Muscle layer of colon (tissue), 2 donors: ENCODE measurements around the gene MAP4K1.
"Not testable (repeated sequence)": the region's sequence is repeated elsewhere in the genome, so short reads cannot be mapped to it uniquely, and the experiment has no call there.

Source experiments
- H3K27ac ChIP-seq: one replicate; pipeline ENCODE4 v1.7.0; 2013; ENCODE audit warnings: low read depth, mild to moderate bottlenecking, low read length, moderate library complexity
- H3K27me3 ChIP-seq, 2 donors: one replicate each; pipeline ENCODE4 v1.7.0; 2013; ENCODE audit warnings: low read length in 2 of 2, mild to moderate bottlenecking in 2 of 2; ENCODE audit not compliant: insufficient read depth in 2 of 2, control insufficient read depth in 1 of 2
- H3K36me3 ChIP-seq: one replicate; pipeline ENCODE4 v1.7.0; 2013; ENCODE audit warnings: mild to moderate bottlenecking, low read length; ENCODE audit not compliant: insufficient read depth
- H3K4me1 ChIP-seq: one replicate; pipeline ENCODE4 v1.7.0; 2013; ENCODE audit warnings: mild to moderate bottlenecking, low read length; ENCODE audit not compliant: insufficient read depth
- H3K4me3 ChIP-seq, 2 donors: one replicate each; pipeline ENCODE4 v1.7.0; 2013; ENCODE audit warnings: low read length in 2 of 2, low read depth in 1 of 2, mild to moderate bottlenecking in 1 of 2, moderate library complexity in 1 of 2
- H3K9ac ChIP-seq: one replicate; pipeline ENCODE4 v1.7.0; 2013; ENCODE audit warnings: low read length
- H3K9me3 ChIP-seq: one replicate; pipeline ENCODE4 v1.7.0; 2013; ENCODE audit warnings: mild to moderate bottlenecking, low read length
- donor health status: abdominal sarcoma.
- donor health status: Adenocarcinoma of cecum.

MAP4K1 gene

GRCh38 chr19:38583219-38583984 is 34.4 kb downstream of the MAP4K1 start:
- H3K27ac ChIP-seq = no peak overlapping the region
- H3K27me3 ChIP-seq = no peaks in the 10 kb centered on the region
- no peaks in the 10 kb centered on the region for H3K36me3 ChIP-seq
- H3K9me3 ChIP-seq = no peaks in the 10 kb centered on the region
- H3K9ac ChIP-seq = no peak overlapping the region
- no peak overlapping the region for H3K4me3 ChIP-seq
- H3K4me1 ChIP-seq = no peaks in the 10 kb centered on the region

- Histone ChIP-seq H3K27ac (no peak overlapping the region), H3K9ac (no peak overlapping the region), H3K36me3 (no peaks in the 10 kb centered on the region), H3K27me3 (no peaks in the 10 kb centered on the region), H3K4me1 (no peaks in the 10 kb centered on the region), H3K9me3 (no peaks in the 10 kb centered on the region), H3K4me3 (no peak overlapping the region)
Observed at GRCh38 chr19:38580080-38580479, 37.7 kb downstream of the MAP4K1 start.

DNA sequence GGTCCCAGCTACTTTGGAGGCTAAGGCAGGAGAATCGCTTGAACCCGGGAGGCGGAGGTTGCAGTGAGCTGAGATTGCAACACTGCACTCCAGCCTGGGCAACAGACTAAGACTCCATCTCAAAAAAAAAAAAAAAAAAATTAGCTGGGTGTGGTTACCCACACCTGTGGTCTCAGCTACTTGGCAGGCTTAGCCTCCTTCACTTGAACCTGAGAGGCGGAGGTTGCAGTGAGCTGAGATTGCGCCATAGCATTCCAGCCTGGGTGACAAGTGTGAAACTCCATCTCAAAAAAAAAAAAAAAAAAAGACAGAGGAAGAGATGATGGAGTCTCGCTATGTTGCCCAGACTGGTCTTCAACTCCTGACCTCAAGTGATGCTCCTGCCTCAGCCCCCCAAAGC is 38.4 kb downstream of the MAP4K1 start:
- H3K36me3 ChIP-seq, H3K4me1 ChIP-seq, H3K27ac ChIP-seq, H3K4me3 ChIP-seq, H3K9ac ChIP-seq, H3K27me3 ChIP-seq, H3K9me3 ChIP-seq: not testable (repeated sequence)

GRCh38 chr19:38577826-38578225 is 39.9 kb downstream of the MAP4K1 start:
- no peaks in the 10 kb centered on the region for H3K4me1 ChIP-seq
- no peaks in the 10 kb centered on the region for H3K36me3 ChIP-seq
- H3K9ac ChIP-seq = no peak overlapping the region
- H3K27ac ChIP-seq = no peak overlapping the region
- no peaks in the 10 kb centered on the region for H3K9me3 ChIP-seq
- H3K27me3 ChIP-seq = no peaks in the 10 kb centered on the region
- no peak overlapping the region for H3K4me3 ChIP-seq

GRCh38 chr19:38571682-38572081 is 46.1 kb downstream of the MAP4K1 start:
- peaks cover 0 to 3% of the 10 kb centered on the region in 2 donors for H3K27me3 ChIP-seq
- H3K9me3 ChIP-seq = no peaks in the 10 kb centered on the region
- no peak overlapping the region for H3K4me3 ChIP-seq
- no peak overlapping the region for H3K27ac ChIP-seq
- no peaks in the 10 kb centered on the region for H3K4me1 ChIP-seq
- H3K36me3 ChIP-seq = no peaks in the 10 kb centered on the region
- no peak overlapping the region for H3K9ac ChIP-seq

GRCh38 chr19:38569368-38569983 is 48.3 kb downstream of the MAP4K1 start:
- Histone ChIP-seq H3K27ac (no peak overlapping the region), H3K4me3 (no peak overlapping the region), H3K9ac (no peak overlapping the region), H3K36me3 (no peaks in the 10 kb centered on the region), H3K27me3 (peaks cover 0 to 14% of the 10 kb centered on the region in 2 donors), H3K4me1 (no peaks in the 10 kb centered on the region), H3K9me3 (no peaks in the 10 kb centered on the region)

DNA sequence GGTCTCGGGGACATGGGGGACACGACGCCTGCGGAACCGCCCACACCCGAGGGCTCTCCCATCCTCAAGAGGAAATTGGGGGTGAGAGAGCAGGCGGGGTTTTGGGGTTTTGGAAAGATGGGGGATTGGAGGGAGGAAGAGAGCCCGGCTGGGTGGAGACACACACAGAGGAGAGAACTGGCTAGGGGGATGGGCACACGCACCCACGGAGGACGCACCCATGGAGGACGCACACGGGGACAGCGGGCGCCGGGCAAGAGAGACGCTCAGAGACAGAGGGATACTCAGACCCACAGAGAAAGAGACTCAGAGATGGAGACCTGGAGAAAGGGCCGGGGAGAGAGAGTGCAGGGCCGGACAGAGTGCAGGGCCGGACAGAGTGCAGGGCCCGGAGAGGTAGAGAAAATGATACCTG is 52.1 kb downstream of the MAP4K1 start:
- Histone ChIP-seq H3K9me3 (no peaks in the 10 kb centered on the region), H3K36me3 (no peaks in the 10 kb centered on the region), H3K4me1 (no peaks in the 10 kb centered on the region), H3K27me3 (peaks cover 0 to 19% of the 10 kb centered on the region in 2 donors), H3K9ac (no peak overlapping the region), H3K4me3 (no peak overlapping the region), H3K27ac (no peak overlapping the region)

DNA sequence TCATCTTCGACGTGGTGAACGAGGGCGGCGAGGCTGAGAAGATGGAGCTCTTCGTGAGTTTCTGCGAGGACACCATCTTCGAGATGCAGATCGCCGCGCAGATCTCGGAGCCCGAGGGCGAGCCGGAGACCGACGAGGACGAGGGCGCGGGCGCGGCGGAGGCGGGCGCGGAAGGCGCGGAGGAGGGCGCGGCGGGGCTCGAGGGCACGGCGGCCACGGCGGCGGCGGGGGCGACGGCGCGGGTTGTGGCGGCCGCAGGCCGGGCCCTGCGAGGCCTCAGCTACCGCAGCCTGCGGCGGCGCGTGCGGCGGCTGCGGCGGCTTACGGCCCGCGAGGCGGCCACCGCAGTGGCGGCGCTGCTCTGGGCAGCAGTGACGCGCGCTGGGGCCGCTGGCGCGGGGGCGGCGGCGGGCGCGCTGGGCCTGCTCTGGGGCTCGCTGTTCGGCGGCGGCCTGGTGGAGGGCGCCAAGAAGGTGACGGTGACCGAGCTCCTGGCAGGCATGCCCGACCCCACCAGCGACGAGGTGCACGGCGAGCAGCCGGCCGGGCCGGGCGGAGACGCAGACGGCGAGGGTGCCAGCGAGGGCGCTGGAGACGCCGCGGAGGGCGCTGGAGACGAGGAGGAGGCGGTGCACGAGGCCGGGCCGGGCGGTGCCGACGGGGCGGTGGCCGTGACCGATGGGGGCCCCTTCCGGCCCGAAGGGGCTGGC is 52.6 kb downstream of the MAP4K1 start:
- Histone ChIP-seq H3K27me3 (peaks cover 0 to 19% of the 10 kb centered on the region in 2 donors), H3K9me3 (no peaks in the 10 kb centered on the region), H3K4me3 (no peak overlapping the region), H3K27ac (no peak overlapping the region), H3K36me3 (no peaks in the 10 kb centered on the region), H3K4me1 (no peaks in the 10 kb centered on the region), H3K9ac (no peak overlapping the region)

DNA sequence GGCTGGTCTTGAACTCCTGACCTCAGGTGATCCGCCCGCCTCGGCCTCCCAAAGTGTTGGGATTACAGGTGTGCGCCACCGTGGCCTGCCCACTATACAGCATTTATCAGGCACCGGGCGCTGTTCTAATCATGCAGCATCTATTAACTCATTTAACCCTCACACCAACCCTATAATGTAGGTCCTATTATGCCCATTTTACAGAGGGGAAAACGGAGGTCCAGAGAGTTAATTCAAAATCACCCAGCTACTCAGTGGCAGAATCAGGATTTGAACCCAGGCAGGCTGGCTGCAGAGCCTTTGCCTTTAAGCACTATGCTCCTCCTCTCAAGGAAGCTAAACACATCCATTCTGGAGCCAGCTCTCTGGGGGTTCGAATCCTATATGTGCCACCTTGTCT is 54.3 kb downstream of the MAP4K1 start:
- Histone ChIP-seq H3K27ac (no peak overlapping the region), H3K36me3 (no peaks in the 10 kb centered on the region), H3K4me1 (no peaks in the 10 kb centered on the region), H3K4me3 (no peak overlapping the region), H3K27me3 (peaks cover 0 to 19% of the 10 kb centered on the region in 2 donors), H3K9ac (no peak overlapping the region), H3K9me3 (no peaks in the 10 kb centered on the region)

DNA sequence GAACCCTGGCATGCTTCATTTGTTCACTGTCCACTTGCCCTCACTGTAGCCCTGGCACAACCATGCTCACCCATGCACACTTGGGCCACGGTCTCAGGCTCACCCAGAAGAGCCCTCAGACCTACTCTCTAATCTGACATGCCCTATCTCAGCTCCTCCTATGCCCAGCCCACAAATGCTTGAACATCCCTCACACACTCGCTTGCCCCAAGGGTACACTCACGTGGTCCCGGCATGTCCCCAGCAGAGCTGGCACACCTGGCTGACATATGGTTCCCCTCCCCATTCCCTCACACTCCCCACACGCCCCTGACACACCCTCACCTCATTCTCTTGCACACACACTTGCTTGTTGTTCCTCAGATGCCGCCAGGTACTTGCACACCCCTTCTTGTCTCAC is 55.7 kb downstream of the MAP4K1 start:
- H3K9ac ChIP-seq = no peak overlapping the region
- H3K4me3 ChIP-seq = no peak overlapping the region
- no peaks in the 10 kb centered on the region for H3K36me3 ChIP-seq
- no peak overlapping the region for H3K27ac ChIP-seq
- H3K27me3 ChIP-seq = peaks cover 0 to 19% of the 10 kb centered on the region in 2 donors
- no peaks in the 10 kb centered on the region for H3K4me1 ChIP-seq
- no peaks in the 10 kb centered on the region for H3K9me3 ChIP-seq

- no peak overlapping the region for H3K4me3 ChIP-seq
- H3K27ac ChIP-seq = no peak overlapping the region
- H3K27me3 ChIP-seq = peaks cover 0 to 16% of the 10 kb centered on the region in 2 donors
- no peaks in the 10 kb centered on the region for H3K9me3 ChIP-seq
- H3K36me3 ChIP-seq = no peaks in the 10 kb centered on the region
- H3K9ac ChIP-seq = no peak overlapping the region
- no peaks in the 10 kb centered on the region for H3K4me1 ChIP-seq
Observed at GRCh38 chr19:38561658-38562057, 56.1 kb downstream of the MAP4K1 start.
